Mesothelial cell of epicardium (in vitro differentiated cells): ENCODE measurements around the gene UGT1A7. TPM values are rescaled to one million over a fixed set of nuclear protein-coding genes. Genes with fewer than 3 reads are reported as not detected.

ENCODE experiments used
- DNase-seq, 2 experiments: peaks; one replicate each; pipeline ENCODE4 v3.0.0; 2021; ENCODE audit warnings: low spot score in 2 of 2; ENCODE audit not compliant: unreplicated experiment in 2 of 2
- H3K27ac Mint-ChIP-seq: 2 replicates; pipeline ENCODE4 v1.8.0; 2021; ENCODE audit warnings: mixed read lengths
- H3K27me3 Mint-ChIP-seq: 2 replicates; pipeline ENCODE4 v1.8.0; 2021; ENCODE audit warnings: low read depth, mixed read lengths
- H3K36me3 Mint-ChIP-seq: 2 replicates; pipeline ENCODE4 v1.8.0; 2021; ENCODE audit warnings: mixed read lengths
- H3K4me1 Mint-ChIP-seq: 2 replicates; pipeline ENCODE4 v1.8.0; 2021; ENCODE audit warnings: mixed read lengths
- H3K4me3 Mint-ChIP-seq: 2 replicates; pipeline ENCODE4 v1.8.0; 2021; ENCODE audit warnings: mild to moderate bottlenecking, moderate library complexity, mixed read lengths
- H3K9me3 Mint-ChIP-seq: 2 replicates; pipeline ENCODE4 v1.8.0; 2021; ENCODE audit warnings: mixed read lengths
- total RNA-seq: library from RNA; stranded (reverse); gene quantifications from 3 replicates; pipeline ENCODE4 v1.2.1, GENCODE V29; 2021
- TF ChIP-seq, protein P1 (sequence below): fragments of 200-600 bp; sonication (generic); IDR thresholded peaks from one replicate; pipeline ENCODE4 v1.5.0; 2021; ENCODE audit warnings: antibody characterized with exemption; ENCODE audit not compliant: unreplicated experiment

UGT1A7 gene
- total RNA-seq, 1 donor from 2014 or later, result not detected

DNA sequence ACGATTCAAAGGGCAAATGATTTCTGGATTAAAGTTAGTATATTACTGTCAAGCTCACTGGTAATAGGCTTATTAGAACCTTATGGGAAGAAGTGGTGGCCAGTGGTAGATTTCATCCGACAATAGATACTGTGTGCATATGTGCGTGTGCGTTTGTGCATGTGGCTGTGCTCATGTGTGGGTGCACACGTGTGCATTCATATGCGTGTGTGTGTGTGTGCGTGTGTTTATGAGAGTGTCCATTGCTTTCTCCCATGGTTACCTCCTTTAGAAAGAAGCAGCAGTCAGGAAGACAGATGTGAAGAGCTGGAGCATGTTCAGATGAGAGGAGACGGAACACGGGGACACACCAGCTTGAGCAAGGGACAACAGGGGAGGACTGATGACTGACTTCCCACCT, 87.6 kb downstream of the UGT1A7 start:
- H3K27ac Mint-ChIP-seq, result no peak overlapping the region
- DNase-seq, result no peak
- TF ChIP-seq, protein P1, sequence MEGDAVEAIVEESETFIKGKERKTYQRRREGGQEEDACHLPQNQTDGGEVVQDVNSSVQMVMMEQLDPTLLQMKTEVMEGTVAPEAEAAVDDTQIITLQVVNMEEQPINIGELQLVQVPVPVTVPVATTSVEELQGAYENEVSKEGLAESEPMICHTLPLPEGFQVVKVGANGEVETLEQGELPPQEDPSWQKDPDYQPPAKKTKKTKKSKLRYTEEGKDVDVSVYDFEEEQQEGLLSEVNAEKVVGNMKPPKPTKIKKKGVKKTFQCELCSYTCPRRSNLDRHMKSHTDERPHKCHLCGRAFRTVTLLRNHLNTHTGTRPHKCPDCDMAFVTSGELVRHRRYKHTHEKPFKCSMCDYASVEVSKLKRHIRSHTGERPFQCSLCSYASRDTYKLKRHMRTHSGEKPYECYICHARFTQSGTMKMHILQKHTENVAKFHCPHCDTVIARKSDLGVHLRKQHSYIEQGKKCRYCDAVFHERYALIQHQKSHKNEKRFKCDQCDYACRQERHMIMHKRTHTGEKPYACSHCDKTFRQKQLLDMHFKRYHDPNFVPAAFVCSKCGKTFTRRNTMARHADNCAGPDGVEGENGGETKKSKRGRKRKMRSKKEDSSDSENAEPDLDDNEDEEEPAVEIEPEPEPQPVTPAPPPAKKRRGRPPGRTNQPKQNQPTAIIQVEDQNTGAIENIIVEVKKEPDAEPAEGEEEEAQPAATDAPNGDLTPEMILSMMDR, result no peak
- H3K9me3 Mint-ChIP-seq, result no peaks in the 10 kb centered on the region
- H3K27me3 Mint-ChIP-seq, result peaks cover 18% of the 10 kb centered on the region
- no peaks in the 10 kb centered on the region for H3K36me3 Mint-ChIP-seq
- no peak overlapping the region for H3K4me3 Mint-ChIP-seq
- no peaks in the 10 kb centered on the region for H3K4me1 Mint-ChIP-seq

- no peak for DNase-seq
- no peaks in the 10 kb centered on the region for H3K36me3 Mint-ChIP-seq
- no peak overlapping the region for H3K27ac Mint-ChIP-seq
- no peak overlapping the region for H3K4me3 Mint-ChIP-seq
- peaks cover 10% of the 10 kb centered on the region for H3K27me3 Mint-ChIP-seq
- H3K9me3 Mint-ChIP-seq, result peaks cover 11% of the 10 kb centered on the region
- H3K4me1 Mint-ChIP-seq, result no peaks in the 10 kb centered on the region
- TF ChIP-seq, protein P1, result no peak
Observed at GRCh38 chr2:233772153-233772552, 90.5 kb downstream of the UGT1A7 start.

DNA sequence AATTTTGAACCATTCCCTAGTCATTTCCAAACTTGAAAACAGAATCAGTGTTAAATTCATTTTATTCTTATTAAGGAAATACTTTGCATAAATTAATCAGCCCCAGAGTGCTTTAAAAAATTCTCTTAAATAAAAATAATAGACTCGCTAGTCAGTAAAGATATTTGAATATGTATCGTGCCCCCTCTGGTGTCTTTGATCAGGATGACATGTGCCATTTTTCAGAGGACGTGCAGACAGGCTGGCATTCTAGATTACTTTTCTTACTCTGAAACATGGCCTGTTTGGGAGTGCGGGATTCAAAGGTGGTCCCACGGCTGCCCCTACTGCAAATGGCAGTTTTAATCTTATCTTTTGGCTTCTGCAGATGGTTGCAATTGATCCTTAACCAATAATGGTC, 90.9 kb downstream of the UGT1A7 start:
- peaks cover 9% of the 10 kb centered on the region for H3K27me3 Mint-ChIP-seq

DNA sequence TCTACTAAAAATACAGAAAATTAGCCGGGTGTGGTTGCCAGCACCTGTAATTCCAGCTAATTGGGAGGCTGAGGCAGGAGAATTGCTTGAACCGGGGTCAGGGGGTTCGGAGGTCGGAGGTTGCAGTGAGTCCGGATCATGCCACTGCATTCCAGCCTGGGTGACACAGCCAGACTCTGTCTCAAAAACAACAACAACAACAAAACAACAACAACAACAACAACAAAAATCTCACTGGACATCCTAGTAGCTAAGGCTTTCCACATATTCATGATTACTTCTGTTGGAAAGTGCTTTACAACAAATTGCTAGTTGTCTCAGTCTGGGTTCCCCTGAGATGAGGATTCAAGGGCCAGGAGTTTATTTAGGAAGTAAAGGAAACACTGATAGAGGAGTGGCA, 92.2 kb downstream of the UGT1A7 start:
- peaks cover 6% of the 10 kb centered on the region for H3K27me3 Mint-ChIP-seq
- no peak overlapping the region for H3K4me3 Mint-ChIP-seq

More for the DNA sequence above, 90.9 kb downstream of the UGT1A7 start:
- Mint-ChIP-seq H3K4me1 (no peaks in the 10 kb centered on the region), H3K4me3 (no peak overlapping the region), H3K36me3 (no peaks in the 10 kb centered on the region), H3K9me3 (peaks cover 15% of the 10 kb centered on the region), H3K27ac (no peak overlapping the region)
- DNase-seq, result no peak
- TF ChIP-seq, protein P1, result no peak

DNA sequence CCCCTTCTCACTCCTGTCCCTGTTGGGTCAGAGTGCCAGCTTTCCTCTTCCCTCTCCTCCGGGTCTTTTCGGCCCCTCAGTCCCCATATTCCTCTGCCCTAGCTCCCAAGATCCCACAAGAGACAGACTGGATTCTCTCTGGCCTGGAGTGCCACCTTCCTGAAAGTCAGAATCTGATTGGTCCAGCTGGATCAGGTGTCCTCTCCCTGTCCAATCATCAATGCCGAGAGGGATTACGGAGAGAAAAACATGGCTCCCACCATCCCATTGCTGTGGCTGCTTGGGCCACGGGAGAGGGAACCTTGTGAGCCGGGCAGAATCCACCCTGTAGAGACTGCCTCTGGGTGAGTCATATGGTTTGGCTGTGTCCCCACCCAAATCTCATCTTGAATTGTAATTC, 93.7 kb downstream of the UGT1A7 start:
- no peak for DNase-seq
- TF ChIP-seq, protein P1, result no peak
- H3K4me3 Mint-ChIP-seq, result no peak overlapping the region
- no peaks in the 10 kb centered on the region for H3K36me3 Mint-ChIP-seq
- H3K27ac Mint-ChIP-seq, result no peak overlapping the region
- peaks cover 3% of the 10 kb centered on the region for H3K27me3 Mint-ChIP-seq
- H3K4me1 Mint-ChIP-seq, result no peaks in the 10 kb centered on the region
- H3K9me3 Mint-ChIP-seq, result peaks cover 33% of the 10 kb centered on the region

More for the DNA sequence above, 92.2 kb downstream of the UGT1A7 start:
- Mint-ChIP-seq H3K27ac (no peak overlapping the region), H3K36me3 (no peaks in the 10 kb centered on the region), H3K4me1 (no peaks in the 10 kb centered on the region), H3K9me3 (peaks cover 26% of the 10 kb centered on the region)
- DNase-seq, result no peak
- TF ChIP-seq, protein P1, result no peak

GRCh38 chr2:233778030-233778429, 96.3 kb downstream of the UGT1A7 start, which contains the start of gene MROH2A:
TSS of gene MROH2A (plus strand) at chr2:233778330. CDS start at chr2:233779359, 1,029 bp downstream.
- H3K4me1 Mint-ChIP-seq, result no peaks in the 10 kb centered on the region
- no peak for DNase-seq
- peaks cover 50% of the 10 kb centered on the region for H3K9me3 Mint-ChIP-seq
- TF ChIP-seq, protein P1, result no peak
- H3K36me3 Mint-ChIP-seq, result no peaks in the 10 kb centered on the region
- no peak within 1 kb of the TSS for H3K4me3 Mint-ChIP-seq
- no peak within 1 kb of the TSS for H3K27ac Mint-ChIP-seq
- H3K27me3 Mint-ChIP-seq, result peaks cover 5% of the 10 kb centered on the region
